Kidney glomerular epithelial cell (primary cell): ENCODE measurements around the gene SEC23A.
"Not testable (repeated sequence)": the region's sequence is repeated elsewhere in the genome, so short reads cannot be mapped to it uniquely, and the experiment has no call there.

Experiments
- DNase-seq: peaks from one replicate; lab custom pipeline; 2025; lab: John Stamatoyannopoulos, UW

Gene SEC23A

DNA sequence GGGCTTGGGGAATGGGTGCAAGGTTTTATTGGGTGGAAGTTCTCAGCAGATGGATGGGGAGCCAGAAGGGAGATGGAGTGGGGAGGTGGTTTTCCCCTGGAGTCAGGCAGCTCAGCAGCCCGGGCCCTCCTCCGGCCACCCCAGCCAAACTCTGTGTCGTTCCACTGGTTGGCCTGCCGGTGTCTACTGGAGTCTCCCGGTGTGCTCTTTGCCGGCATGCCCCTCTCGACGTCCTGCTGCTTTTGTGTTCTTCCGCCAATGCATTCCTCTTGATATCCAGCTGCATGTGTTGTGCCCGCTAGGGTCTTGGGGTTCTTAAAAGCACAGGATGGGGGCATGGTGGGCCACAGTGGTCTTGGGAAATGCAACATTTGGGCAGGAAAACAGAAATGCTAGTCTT, 72.8 kb downstream of the SEC23A start:
- no peak for DNase-seq

DNA sequence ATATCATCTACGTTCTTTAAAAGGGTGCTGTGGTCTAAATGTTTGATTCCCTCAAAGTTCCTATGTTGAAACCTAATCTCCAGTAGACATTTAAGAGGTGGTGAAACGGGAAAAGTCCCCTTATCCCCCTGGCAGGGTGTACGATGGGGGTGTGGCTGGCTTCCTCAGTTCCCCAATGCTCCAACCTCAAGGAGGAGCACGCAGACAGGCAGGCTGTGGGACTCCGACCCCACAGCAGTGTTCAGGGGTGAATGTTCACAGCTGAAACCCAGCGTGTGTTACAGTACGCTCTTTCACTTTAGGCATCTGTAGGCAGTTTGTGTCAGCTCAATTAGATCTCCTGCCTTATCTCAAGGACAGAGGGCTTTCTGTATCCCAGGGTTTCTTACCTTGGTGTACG, 73.2 kb downstream of the SEC23A start:
- no peak for DNase-seq

DNA sequence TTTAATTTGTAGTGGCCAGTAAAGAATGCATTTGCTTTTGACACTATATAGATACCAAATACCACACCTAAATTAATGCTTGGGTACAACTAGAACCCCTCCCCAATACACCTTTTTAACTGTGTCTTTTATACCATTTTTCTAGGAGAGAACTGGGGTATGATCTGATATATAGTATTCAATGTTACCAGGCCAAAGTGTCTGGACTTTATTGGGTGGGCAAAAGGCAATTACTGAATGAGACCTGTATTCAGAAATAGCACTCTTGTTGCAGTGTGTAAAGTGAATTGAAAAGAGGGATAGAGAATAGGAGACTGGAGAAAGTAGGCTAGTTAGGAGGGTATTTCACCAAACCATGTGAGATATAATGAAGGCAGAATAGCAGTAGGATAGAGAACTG, 74.4 kb downstream of the SEC23A start:
- no peak for DNase-seq

DNA sequence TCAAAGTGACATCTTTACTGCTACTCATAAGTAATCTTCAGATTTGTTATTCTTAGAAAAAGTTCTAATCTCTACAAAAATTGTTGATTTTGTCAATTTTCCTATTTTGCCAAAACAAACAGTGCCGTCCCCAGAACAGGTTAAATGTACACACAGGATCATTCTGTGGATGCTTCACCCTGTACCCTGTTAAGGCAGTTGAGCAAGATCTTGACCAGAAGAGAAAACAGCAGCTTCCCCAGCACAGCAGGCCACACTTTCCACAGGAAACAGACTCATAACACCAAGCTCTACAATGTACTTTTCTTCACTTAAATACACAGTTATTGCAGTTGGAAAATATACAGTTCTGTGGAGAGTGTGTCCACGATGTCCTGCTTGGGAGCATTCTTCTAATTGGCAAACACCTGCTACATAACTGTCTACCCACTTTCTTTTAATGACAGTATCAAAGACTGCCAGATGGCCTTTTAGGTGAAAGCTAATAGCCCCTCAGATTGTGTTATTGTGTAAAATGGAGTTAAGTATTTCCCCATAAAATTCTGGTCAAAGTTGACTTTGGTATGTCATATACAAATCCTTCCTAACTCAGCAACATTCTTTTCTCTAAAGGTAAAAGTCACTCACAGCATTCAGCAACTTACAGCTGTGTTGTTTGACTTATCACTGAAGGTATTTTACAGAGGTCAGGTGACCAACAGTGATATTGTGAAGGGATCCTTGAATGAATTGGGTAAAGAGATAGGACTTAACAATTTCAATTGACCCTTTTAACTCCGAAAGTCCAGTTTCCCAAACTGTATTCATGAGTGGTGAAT, 77.0 kb downstream of the SEC23A start:
- DNase-seq: no peak

DNA sequence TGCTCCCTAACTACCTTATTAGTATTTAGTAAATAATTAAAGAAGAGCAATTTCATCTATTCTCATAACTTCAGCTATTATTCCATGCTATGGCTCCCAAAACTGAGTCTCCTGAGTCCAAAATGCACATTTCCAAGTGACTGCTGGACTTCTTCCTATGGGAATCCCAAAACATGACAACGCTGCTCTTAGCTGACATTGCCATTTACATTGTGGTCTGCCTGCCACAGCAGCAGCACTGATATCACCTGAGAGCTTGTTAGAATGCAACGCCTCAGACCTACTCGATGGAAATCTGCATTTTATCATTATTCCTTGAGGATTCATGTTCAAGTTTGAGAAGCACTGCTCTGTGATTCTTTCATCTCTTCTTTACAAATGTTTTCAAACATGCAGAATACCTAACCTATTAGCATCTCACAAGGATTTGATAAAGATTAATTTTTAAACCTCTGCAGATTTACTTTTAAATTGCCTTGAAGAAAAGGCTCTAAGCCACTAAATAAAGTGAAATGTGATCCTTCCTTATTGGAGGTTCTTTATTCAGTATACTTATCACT, 77.7 kb downstream of the SEC23A start:
- no peak for DNase-seq

DNA sequence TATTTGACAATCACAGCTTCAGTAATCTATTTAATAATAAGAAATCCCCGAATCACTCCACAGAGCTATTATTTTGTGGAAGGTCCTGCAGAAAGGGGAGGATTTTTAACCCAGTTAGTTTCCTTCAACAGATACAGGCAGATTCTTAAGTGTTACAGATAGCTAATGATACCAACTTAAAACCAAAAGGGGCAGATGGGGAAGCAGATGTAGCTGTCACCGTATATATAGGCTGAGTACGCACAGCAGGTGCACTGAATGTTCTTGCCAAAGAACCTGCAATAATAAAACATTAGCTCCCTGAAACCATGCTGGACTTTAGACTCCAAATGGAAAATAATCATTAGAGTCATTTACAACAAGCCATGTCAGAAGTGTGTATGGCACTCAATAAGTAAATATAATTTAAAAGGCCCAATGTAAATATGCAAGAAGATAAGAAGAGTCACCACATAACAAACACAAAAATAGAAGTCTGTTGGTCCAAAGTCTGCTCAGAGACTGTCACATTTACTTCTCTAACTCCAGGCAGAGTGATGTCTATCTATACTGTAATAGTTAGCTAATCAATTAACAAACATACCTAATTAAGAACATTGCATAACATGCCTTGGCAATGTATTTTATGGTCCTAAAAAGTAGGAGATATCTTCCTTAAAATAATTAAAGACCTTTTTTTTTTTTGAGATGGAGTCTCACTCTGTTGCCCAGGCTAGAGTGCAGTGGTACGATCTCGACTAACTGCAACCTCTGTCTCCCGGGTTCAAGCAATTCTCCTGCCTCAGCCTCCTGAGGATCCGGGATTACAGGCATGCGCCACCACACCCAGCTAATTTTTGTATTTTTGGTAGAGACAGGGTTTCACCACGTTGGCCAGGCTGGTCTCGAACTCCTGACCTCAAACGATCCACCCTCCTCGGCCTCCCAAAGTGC, 78.8 kb downstream of the SEC23A start:
- no peak for DNase-seq

DNA sequence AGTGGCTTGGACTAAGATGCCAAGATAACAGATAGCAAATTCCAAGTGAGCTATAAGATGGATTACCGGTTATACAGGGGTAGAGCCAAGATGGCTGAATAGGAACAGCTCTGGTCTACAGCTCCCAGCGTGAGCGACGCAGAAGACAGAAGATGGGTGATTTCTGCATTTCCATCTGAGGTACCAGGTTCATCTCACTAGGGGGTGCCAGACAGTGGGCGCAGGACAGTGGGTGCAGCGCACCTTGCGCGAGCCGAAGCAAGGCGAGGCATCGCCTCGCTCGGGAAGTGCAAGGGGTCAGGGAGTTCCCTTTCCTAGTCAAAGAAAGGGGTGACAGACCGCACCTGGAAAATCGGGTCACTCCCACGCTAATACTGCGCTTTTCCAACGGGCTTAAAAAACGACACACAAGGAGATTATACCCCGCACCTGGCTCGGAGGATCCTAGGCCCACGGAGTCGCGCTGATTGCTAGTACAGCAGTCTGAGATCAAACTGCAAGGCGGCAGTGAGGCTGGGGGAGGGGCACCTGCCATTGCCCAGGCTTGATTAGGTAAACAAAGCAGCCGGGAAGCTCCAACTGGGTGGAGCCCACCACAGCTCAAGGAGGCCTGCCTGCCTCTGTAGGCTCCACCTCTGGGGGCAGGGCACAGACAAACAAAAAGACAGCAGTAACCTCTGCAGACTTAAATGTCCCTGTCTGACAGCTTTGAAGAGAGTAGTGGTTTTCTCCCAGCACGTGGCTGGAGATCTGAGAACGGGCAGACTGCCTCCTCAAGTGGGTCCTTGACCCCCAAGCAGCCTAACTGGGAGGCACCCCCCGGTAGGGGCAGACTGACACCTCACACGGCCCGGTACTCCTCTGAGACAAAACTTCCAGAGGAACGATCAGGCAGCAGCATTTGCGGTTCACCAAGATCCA, 85.7 kb downstream of the SEC23A start:
- not testable (repeated sequence) for DNase-seq

DNA sequence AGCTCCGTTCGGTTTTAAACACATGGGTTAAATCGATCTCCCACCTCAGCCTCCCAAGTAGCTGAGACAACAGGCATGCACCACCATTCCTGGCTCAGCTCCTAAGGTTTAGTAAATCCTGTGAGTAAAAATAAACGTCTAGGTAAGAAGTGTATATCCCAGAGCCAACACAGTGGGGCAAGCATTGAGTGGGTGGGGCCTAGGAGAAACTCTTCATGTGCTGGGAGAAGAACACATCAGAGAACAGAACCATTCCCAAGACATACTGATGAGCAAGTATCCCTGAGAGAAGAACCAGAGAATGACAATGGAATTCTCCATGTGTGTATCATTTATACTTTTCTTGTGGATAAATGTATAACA, 86.3 kb downstream of the SEC23A start:
- DNase-seq: no peak

DNA sequence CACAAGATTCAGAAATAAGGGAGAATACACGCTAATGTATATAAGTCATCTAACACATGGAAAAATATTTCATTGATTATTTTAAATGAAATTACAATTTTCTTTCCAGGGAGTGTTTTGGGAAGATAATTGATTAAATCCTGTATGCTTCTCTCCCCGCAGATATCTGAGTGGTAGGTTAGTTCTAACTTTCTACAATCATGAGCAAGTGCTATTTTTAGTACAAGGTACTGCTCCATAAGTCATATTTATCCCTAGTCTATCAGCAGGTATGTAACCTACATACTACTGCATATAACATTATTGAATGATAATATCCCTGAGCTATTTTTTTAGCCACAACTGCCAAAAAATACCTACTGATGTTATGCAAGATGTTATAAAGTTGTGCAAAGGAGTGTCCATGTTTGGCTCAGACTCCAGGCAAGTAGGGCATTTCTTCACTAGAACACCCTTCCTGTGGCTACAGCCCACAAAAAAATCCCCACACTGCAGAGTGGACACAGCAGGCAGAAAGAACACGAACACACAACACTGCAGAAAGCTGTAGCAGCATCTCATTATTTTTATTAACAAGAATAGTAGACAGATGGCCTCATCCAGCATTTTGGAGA, 87.0 kb downstream of the SEC23A start:
- DNase-seq: no peak

DNA sequence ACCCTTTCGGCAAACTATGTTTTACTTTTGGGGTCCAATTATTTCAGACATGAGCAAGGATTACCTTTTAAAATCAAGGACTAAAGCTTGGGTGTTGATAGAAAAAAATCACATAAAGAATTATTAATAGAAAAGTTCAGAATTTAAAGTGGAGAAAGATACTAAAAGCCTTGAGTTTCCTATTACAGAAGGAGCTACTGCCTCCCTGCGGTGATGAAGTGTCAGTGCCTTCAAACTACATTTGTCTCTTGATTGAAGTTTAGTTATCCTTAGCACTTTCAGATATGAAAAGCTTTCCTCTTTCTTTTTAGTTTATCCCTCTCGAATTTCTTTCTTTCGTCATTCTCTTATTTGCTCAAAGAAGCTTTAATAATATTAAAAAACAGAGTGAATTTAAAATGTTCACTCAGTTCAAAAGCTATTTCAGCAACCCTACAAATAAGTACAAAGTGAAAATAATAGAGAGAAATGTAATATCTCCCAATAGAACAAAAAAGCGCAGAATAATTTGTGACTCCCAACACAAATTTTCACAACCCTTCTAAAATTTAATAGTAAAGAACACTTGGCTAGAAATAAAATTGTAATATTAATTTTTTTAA, 87.6 kb downstream of the SEC23A start:
- DNase-seq: peak; percentile 12

DNA sequence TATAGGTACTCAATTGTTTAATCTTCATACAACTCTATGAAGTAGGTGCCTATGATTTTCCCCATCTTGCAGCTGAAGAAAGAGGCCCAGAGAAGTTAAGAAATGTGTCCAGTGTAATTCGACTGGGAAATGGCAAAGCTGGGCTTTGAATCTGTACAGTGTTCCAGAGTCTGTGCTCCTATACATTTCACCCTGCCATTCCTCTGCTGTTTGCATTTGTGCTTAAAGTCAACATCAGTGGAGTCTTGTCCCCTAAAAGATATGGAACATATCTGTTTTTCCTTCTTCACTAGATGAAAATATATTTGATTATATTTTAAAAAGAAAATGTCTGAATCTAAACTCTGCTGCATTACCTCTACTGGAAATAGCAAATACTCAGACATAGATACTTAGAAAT, 88.6 kb downstream of the SEC23A start:
- no peak for DNase-seq

DNA sequence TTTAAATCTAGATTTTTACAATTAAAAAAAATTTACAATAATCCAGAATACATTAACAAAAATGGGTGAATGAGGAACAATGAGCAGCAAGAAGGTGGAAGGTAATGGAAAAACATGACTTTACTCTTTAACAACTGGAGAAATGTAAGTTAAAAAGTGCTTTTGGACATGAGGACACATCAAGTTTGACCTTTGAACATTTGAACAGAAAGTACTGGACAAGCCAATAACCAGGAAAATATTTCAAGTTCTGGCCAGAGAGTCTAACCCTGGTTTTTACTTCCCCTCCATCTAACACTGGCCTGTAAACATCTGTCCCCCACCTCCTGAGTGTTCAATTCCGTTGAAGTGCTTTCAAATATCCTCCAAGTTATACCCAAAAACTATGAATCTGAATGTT, 94.1 kb downstream of the SEC23A start:
- not testable (repeated sequence) for DNase-seq

DNA sequence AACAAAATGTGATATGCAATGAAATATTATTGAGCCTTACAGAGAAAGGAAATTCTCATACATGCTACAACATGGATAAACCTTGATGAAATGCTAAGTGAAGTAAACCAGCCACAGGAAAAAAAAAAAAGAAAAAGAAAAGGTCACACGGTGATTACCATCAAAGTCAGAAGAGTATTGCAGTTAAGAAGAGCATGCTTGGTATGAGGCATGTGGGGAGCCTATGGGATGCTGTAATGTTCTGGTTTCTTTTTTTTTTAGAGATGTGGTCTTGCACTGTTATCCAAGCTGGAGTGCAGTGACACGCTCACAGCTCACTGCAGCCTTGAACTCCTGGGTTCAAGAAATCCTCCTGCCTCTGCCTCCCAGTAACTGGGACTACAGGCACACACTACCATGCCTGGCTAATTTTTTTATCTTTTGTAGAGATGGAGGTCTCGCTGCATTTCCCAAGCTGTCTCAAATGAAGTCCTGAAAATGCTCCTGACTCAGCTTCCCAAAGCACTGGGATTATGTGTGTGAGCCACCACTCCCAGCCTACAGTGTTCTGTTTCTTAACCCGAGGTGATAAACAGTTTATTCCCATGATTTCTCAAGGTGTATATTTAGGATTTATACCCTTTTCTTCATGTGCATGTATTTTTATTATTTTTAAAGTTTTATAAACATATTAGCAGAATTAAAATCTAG, 96.2 kb downstream of the SEC23A start:
- no peak for DNase-seq

DNA sequence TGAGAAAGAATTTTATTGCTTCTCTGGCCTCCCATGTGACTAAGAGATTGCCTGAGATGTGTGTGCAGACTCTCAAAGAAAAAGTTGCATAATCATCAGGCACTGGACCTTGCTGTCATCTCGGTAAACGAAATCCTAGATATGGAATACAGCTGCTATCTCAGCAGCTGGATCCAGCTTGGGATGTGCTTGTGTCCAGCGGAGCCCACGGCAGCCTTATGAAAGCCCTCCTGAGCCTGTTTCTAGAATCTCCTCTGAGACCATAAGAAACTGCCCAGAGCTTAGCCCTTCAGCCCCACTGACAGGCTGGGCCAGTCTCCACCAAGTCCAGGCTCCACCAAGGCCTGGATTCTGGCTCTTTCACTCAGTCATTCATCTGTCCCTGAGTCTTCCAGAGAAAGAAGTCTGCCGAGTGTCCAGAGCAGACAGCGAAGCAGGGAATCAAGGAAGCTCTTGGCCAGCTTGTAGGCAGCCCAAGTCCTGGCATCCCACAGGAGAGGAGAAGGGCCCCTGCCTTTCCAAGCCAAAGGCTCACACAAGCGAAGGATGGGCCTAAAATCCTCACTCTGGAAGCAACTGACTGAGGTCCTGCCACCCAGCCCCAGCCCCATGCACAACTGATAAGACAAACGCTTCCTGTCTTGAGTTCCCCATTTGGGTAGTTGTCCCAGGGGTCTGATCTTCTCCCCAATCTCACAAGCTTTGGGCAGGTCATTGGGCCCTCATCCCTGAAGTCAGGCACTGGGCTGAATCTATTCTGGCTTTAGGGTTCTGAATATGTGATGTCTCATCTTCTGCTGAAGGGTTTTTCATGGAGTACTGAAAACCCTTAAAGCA, 97.8 kb downstream of the SEC23A start:
- DNase-seq: no peak

DNA sequence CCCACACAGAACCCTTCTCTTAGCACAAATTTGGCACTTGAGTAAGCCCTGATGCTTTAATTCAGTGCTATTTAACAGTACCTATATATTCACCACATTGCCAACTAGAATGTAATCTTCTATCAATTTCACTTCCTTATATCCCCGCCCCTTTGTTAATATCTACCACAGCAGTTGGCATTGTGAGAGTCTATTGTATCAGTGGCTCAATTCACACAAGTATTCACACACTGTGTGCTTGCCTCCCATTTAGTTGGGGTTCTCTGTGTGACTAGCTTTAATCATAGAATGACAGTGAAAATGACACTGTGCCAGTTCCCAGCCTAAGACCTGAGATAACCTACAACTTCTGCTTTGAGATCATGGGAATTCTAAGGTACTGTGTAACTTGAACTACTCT, 103.1 kb downstream of the SEC23A start:
- no peak for DNase-seq

DNA sequence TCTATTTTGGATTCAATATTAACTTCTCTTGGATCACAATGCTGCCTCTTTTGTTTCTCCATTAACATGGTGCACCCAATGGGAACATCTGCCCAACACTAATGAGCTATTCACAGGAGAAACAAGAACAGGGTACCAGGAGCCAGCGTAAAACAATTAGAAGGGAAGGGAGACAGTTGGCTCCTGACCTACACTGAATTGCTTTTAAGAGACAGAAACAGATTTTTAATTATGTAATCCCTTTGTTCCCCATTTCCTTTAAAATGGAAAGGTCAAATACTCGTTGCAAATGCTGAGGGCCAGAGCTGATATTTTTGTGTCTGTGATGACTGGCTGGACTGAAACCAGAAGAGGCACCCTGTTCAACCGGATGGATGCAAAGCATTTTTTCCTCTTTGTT, 108.3 kb downstream of the SEC23A start:
- no peak for DNase-seq

DNA sequence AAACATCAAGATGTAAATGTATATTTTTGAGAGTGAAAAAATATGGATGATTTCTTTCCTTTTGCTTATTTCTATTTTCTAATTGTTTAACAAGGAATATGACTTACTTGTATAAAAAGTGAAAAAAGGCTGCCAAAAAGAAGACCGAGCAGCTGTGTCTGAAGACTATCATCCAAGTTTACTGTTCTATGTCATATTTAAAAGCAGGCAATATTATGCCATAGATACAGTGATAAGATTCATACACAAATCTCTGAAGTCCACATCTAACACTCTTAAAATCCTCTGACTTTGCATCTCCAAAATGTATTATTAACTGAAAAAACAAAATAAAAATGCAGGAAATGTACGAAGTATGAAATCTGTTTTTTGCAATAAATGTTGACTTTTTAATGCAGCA, 109.1 kb downstream of the SEC23A start:
- no peak for DNase-seq

DNA sequence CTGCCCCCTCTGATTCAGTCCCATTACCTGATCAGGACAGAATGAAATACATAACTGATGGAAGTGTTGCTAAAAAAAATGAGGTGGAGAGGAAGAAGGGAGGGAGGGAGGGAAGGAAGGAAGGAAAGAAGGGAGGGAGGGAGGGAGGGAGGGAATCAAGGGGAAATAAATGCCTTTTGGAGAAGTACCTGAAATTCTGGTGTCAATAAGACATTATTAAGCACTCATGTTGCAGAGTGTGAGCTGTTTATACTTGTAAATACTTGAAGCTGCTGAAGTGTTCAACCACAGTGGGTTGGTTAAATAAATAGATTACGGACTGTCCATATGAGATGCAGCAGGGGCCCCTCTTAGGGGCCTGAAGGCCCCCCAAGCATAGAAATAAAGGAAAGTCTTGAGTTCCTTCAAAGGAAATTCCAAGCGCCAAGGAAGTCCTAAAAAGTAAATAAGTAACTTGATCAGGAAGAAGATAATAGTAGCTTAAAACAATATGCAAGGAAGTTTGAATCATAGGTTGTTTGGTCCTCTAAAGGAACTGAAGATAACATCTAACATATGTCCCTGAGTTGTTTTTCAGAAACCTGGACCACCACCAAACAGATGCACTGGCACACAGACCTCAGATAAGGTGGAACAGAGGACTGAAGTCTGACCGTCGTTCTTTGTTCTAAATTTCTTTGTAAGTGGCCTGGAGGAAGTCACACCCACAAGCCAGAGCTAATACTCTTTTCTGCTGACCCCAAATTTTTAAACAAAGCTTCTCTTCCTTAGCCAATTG, 110.8 kb downstream of the SEC23A start:
- DNase-seq: no peak

DNA sequence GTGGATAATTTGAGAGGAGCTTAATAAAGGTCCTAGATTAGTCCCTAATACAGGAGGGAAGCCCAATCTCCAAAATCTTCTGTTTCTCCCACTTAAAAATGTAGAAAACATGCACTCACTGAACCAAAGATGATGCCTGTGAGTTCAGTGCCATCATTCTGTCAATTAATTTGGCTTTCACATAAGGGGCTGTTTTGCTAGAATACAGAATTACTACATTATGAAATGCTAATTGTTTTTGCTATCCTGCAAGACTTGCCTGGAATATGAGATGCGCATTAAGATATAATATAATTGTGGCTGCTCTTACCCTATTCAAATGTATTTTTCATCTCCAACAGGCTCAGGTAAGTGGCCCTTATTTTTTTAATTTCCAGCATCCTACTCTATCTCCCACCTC, 111.7 kb downstream of the SEC23A start:
- no peak for DNase-seq
